Panc1 (cell line): ENCODE measurements around the gene COLGALT1. TPM values are rescaled to one million over a fixed set of nuclear protein-coding genes. Genes with fewer than 3 reads are reported as not detected.

Experiments
- ATAC-seq: fragments of 200-7000 bp; cut with Tn5 transposase; 2 replicates; pipeline ENCODE4 v1.9.1; 2020; ENCODE audit warnings: mild to moderate bottlenecking, moderate library complexity
- BruUV-seq: library from RNA; stranded (reverse); fragments of 400-500 nt; replicated peaks from 2 replicates; lab custom pipeline; 2021; lab: Mats Ljungman, UMichigan
- CTCF ChIA-PET: fragments of 300-600 bp; sonication (Branson Sonifier 250); formaldehyde crosslinking; loops from one replicate; lab custom pipeline; 2022; ENCODE audit warnings: antibody characterized with exemption; lab: Charles Lee
- POLR2A ChIA-PET: fragments of 300-600 bp; sonication (Branson Sonifier 250); formaldehyde crosslinking; loops from one replicate; lab custom pipeline; 2022; ENCODE audit warnings: antibody characterized with exemption; lab: Charles Lee
- DNase-seq: peaks from one replicate; pipeline ENCODE4 v3.0.0-alpha.2; 2010; ENCODE audit warnings: low read depth, low spot score
- H3K27ac ChIP-seq: 2 replicates; pipeline ENCODE4 v1.5.1; 2011; ENCODE audit warnings: mild to moderate bottlenecking, low read length, inconsistent platforms
- H3K27me3 ChIP-seq: fragments of 200-500 bp; sonication (Bioruptor generic); 2 replicates; pipeline ENCODE4 v1.6.0; 2014; ENCODE audit warnings: low read length, inconsistent platforms; ENCODE audit not compliant: control insufficient read depth, insufficient read depth
- H3K36me3 ChIP-seq: fragments of 200-500 bp; sonication (Bioruptor generic); 2 replicates; pipeline ENCODE4 v1.5.1; 2014; ENCODE audit warnings: inconsistent platforms, mild to moderate bottlenecking, low read length, moderate library complexity; ENCODE audit not compliant: control insufficient read depth, insufficient read depth
- H3K4me1 ChIP-seq: 2 replicates; pipeline ENCODE4 v1.5.1; 2011; ENCODE audit warnings: inconsistent platforms, mild to moderate bottlenecking, low read length, moderate library complexity; ENCODE audit not compliant: control insufficient read depth, insufficient read depth
- H3K4me3 ChIP-seq, 2 experiments: 2 replicates each; pipeline ENCODE4 v1.5.1; 2011 to 2012; ENCODE audit warnings: low read depth in 2 of 2, low read length in 2 of 2, mild to moderate bottlenecking in 2 of 2, inconsistent platforms in 1 of 2, moderate library complexity in 1 of 2
- H3K9me3 ChIP-seq: fragments of 200-500 bp; sonication (Bioruptor generic); 2 replicates; pipeline ENCODE4 v1.5.1; 2014; ENCODE audit warnings: low read depth, mild to moderate bottlenecking, inconsistent platforms, low read length, moderate library complexity; ENCODE audit not compliant: control insufficient read depth, insufficient read depth
- POLR2AphosphoS5 ChIP-seq: IDR thresholded peaks from 2 replicates; pipeline ENCODE4 v1.6.1; 2012; ENCODE audit warnings: mild to moderate bottlenecking, low read depth, low read length, moderate library complexity
- SIN3A ChIP-seq: IDR thresholded peaks from 2 replicates; pipeline ENCODE4 v1.6.1; 2012; ENCODE audit warnings: low read depth, mild to moderate bottlenecking, low read length, moderate library complexity, borderline replicate concordance; ENCODE audit not compliant: insufficient read depth
- TCF7L2 ChIP-seq: IDR thresholded peaks from 2 replicates; pipeline ENCODE4 v1.6.1; 2011; ENCODE audit warnings: mild to moderate bottlenecking, low read depth, low read length, inconsistent platforms
- in situ Hi-C: cut with HindIII; loops from 2 replicates; pipeline ENCODE4 v1.10.0; 2016; ENCODE audit warnings: low sequenced_read_pairs, low pct_unique_long_range_greater_than_20kb
- intact Hi-C: fragments of 100-400 bp; cut with micrococcal nuclease; formaldehyde crosslinking; loops from one replicate; pipeline ENCODE4 v1.10.0; 2022; ENCODE audit not compliant: unreplicated experiment
- total RNA-seq: library from RNA; stranded (reverse); gene quantifications from one replicate; pipeline ENCODE4 v1.2.1, GENCODE V29; 2021; ENCODE audit not compliant: unreplicated experiment
- TF ChIP-seq, protein P1 (sequence below): fragments of 450-650 bp; IDR thresholded peaks from 2 replicates; pipeline ENCODE4 v1.5.1; 2017; ENCODE audit warnings: mild to moderate bottlenecking
- TF ChIP-seq, protein P2 (sequence below), 2 experiments: IDR thresholded peaks; 2 replicates each; pipeline ENCODE4 v1.6.1; 2011 to 2012; ENCODE audit warnings: low read depth in 2 of 2, control low read depth in 1 of 2, low read length in 1 of 2, mild to moderate bottlenecking in 1 of 2, moderate library complexity in 1 of 2; ENCODE audit not compliant: insufficient read depth in 1 of 2

COLGALT1 gene
- total RNA-seq, 1 experiment from 2014 or later, result 97.2 TPM

DNA sequence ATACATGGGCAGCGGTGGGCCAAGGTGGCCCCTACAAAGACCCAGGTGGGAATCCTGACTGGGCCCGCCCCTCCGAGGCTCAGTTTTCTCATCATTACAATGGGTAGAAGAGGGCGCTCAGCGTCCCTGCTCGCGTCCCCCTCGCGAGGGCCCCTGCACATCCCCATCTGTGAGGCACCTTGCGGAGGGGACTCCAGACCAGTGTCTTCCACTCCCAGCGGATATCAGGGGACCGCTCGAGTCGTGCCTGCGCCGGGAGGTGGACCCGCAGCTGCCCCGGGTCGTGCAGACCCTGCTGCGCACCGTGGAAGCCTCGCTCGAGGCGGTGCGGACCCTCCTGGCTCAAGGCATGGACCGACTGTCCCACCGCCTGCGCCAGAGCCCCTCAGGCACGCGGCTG, 15.3 kb upstream of the COLGALT1 start:
- intact Hi-C loops (no loop called here), in situ Hi-C loops (no loop called here)
- Histone ChIP-seq H3K36me3 (no peaks in the 10 kb centered on the region), H3K27me3 (no peaks in the 10 kb centered on the region), H3K4me1 (no peaks in the 10 kb centered on the region), H3K9me3 (no peaks in the 10 kb centered on the region), H3K4me3 (no peak overlapping the region), H3K27ac (no peak overlapping the region)
- DNase-seq, result no peak
- TF ChIP-seq, protein P1, sequence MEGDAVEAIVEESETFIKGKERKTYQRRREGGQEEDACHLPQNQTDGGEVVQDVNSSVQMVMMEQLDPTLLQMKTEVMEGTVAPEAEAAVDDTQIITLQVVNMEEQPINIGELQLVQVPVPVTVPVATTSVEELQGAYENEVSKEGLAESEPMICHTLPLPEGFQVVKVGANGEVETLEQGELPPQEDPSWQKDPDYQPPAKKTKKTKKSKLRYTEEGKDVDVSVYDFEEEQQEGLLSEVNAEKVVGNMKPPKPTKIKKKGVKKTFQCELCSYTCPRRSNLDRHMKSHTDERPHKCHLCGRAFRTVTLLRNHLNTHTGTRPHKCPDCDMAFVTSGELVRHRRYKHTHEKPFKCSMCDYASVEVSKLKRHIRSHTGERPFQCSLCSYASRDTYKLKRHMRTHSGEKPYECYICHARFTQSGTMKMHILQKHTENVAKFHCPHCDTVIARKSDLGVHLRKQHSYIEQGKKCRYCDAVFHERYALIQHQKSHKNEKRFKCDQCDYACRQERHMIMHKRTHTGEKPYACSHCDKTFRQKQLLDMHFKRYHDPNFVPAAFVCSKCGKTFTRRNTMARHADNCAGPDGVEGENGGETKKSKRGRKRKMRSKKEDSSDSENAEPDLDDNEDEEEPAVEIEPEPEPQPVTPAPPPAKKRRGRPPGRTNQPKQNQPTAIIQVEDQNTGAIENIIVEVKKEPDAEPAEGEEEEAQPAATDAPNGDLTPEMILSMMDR, result no peak
- TF ChIP-seq SIN3A (no peak), POLR2AphosphoS5 (no peak)
- CTCF ChIA-PET, result no interaction called here
- POLR2A ChIA-PET, result no interaction called here
- no peak for ATAC-seq
- BruUV-seq, result no TSS peak

DNA sequence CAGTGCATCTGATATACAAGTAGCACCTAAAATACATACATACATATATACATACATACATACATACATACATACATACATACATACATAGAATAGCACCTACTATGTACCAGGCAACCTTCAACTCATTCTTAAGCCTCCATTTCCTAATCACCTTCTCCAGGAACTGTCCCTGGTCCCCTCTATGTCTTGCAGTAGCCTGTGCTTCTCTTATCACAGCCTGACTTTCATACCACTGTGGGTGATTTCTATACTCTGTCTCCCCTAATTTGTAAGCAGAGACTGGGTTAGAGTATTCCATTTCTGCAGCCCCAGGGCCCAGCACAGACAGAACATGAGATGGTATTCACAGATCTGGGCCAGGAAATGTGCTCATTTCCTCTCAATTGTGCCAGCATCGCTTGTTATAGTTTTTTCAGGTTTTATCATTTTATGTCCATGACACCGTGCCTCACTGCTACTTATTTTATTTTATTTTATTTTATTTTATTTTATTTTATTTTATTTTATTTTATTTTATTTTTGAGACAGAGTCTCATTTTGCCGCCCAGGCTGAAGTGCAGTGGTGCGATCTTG, 14.2 kb upstream of the COLGALT1 start:
- H3K9me3 ChIP-seq, result no peaks in the 10 kb centered on the region
- no peak overlapping the region for H3K27ac ChIP-seq
- no peak for ATAC-seq
- intact Hi-C loops (no loop called here), in situ Hi-C loops (no loop called here)
- no peak overlapping the region for H3K4me3 ChIP-seq
- H3K4me1 ChIP-seq, result no peaks in the 10 kb centered on the region
- no peak for DNase-seq
- H3K27me3 ChIP-seq, result no peaks in the 10 kb centered on the region
- TF ChIP-seq, protein P1, result no peak
- TF ChIP-seq POLR2AphosphoS5, result no peak
- no peak for TF ChIP-seq SIN3A
- TF ChIP-seq, protein P2, sequence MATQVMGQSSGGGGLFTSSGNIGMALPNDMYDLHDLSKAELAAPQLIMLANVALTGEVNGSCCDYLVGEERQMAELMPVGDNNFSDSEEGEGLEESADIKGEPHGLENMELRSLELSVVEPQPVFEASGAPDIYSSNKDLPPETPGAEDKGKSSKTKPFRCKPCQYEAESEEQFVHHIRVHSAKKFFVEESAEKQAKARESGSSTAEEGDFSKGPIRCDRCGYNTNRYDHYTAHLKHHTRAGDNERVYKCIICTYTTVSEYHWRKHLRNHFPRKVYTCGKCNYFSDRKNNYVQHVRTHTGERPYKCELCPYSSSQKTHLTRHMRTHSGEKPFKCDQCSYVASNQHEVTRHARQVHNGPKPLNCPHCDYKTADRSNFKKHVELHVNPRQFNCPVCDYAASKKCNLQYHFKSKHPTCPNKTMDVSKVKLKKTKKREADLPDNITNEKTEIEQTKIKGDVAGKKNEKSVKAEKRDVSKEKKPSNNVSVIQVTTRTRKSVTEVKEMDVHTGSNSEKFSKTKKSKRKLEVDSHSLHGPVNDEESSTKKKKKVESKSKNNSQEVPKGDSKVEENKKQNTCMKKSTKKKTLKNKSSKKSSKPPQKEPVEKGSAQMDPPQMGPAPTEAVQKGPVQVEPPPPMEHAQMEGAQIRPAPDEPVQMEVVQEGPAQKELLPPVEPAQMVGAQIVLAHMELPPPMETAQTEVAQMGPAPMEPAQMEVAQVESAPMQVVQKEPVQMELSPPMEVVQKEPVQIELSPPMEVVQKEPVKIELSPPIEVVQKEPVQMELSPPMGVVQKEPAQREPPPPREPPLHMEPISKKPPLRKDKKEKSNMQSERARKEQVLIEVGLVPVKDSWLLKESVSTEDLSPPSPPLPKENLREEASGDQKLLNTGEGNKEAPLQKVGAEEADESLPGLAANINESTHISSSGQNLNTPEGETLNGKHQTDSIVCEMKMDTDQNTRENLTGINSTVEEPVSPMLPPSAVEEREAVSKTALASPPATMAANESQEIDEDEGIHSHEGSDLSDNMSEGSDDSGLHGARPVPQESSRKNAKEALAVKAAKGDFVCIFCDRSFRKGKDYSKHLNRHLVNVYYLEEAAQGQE (IDR thresholded peaks at IDR 0.05; ENCODE audit: insufficient read depth in 1 of 2, low read depth in 2 of 2, low read length in 1 of 2), result no peak
- TF ChIP-seq TCF7L2, result no peak
- BruUV-seq, result no TSS peak
- ChIA-PET POLR2A (no interaction called here), CTCF (no interaction called here)
- no peaks in the 10 kb centered on the region for H3K36me3 ChIP-seq
